DND-41 (cell line): ENCODE results near the gene ANXA10.
A peak's percentile ranks its signal among the peaks of the same experiment; 100 is the strongest.

ENCODE experiments used
- ATAC-seq: fragments of 200-7000 bp; cut with Tn5 transposase; 3 replicates; pipeline ENCODE4 v1.9.1; 2021; ENCODE audit warnings: low read depth; ENCODE audit not compliant: insufficient read depth
- DNase-seq: peaks from one replicate; pipeline ENCODE4 v3.0.0-alpha.2; 2020
- H2AFZ ChIP-seq: 2 replicates; pipeline ENCODE4 v1.6.0; 2012; ENCODE audit warnings: low read depth, low read length
- H3K27ac ChIP-seq: 2 replicates; pipeline ENCODE4 v1.5.1; 2012; ENCODE audit warnings: low read length, inconsistent platforms
- H3K27me3 ChIP-seq: fragments of 200-600 bp; sonication (generic); 2 replicates; pipeline ENCODE4 v1.6.0; 2012; ENCODE audit warnings: low read length, mild to moderate bottlenecking, inconsistent platforms; ENCODE audit not compliant: insufficient read depth, poor library complexity
- H3K36me3 ChIP-seq: 2 replicates; pipeline ENCODE4 v1.5.1; 2012; ENCODE audit warnings: low read length, inconsistent platforms; ENCODE audit not compliant: insufficient read depth
- H3K4me1 ChIP-seq: 2 replicates; pipeline ENCODE4 v1.5.1; 2012; ENCODE audit warnings: mild to moderate bottlenecking, low read length; ENCODE audit not compliant: insufficient read depth
- H3K4me2 ChIP-seq: 2 replicates; pipeline ENCODE4 v1.6.0; 2012; ENCODE audit warnings: mild to moderate bottlenecking, moderate library complexity, low read length, inconsistent platforms; ENCODE audit not compliant: insufficient read depth
- H3K4me3 ChIP-seq, 2 experiments: fragments of 200-600 bp in 1 of 2; shearing (Covaris generic) in 1 of 2; 2 replicates each; pipeline ENCODE4 v1.5.1; 2012 to 2016; ENCODE audit warnings: inconsistent platforms in 2 of 2, low read length in 2 of 2, mild to moderate bottlenecking in 2 of 2, low read depth in 1 of 2, moderate library complexity in 1 of 2
- H3K79me2 ChIP-seq: 2 replicates; pipeline ENCODE4 v1.6.0; 2012; ENCODE audit warnings: low read length, inconsistent platforms; ENCODE audit not compliant: insufficient read depth
- H3K9ac ChIP-seq: 2 replicates; pipeline ENCODE4 v1.6.0; 2012; ENCODE audit warnings: low read depth, mild to moderate bottlenecking, inconsistent platforms, low read length, moderate library complexity
- H3K9me3 ChIP-seq: 2 replicates; pipeline ENCODE4 v1.5.1; 2012; ENCODE audit warnings: low read length, moderate library complexity, mild to moderate bottlenecking, inconsistent platforms; ENCODE audit not compliant: insufficient read depth, severe bottlenecking
- H4K20me1 ChIP-seq: 2 replicates; pipeline ENCODE4 v1.6.0; 2012; ENCODE audit warnings: low read length; ENCODE audit not compliant: insufficient read depth
- EZH2 ChIP-seq: IDR thresholded peaks from 3 replicates; pipeline ENCODE4 v1.6.1; 2012; ENCODE audit warnings: borderline replicate concordance, low read depth, mild to moderate bottlenecking, moderate library complexity, low read length, inconsistent platforms; ENCODE audit not compliant: severe bottlenecking
- TF ChIP-seq, protein P1 (sequence below): IDR thresholded peaks from 2 replicates; pipeline ENCODE4 v1.5.1; 2012; ENCODE audit warnings: borderline replicate concordance, low read length, moderate library complexity, mild to moderate bottlenecking; ENCODE audit not compliant: poor library complexity, severe bottlenecking; ENCODE audit errors: extremely low read depth

The ANXA10 gene

DNA sequence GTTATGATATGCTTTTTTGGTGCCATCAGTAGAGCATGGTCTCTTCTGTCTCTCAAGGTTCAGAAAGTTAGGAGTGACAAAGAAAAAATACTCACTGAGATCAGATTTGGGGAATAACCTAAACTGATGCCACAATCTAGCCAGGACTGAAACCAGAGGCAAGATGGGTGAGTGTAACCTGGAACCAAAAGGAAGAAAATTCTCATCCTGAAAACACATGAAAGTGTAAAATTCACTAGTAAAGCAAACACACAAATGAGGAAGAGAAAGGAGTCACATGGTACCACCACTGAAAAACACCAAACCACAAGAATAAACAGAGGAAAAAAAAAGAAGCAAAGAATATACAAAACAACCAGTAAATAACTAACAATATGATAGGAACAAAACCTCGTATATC lies 96.4 kb downstream of the ANXA10 start:
- Histone ChIP-seq H3K27me3 (no peaks in the 10 kb centered on the region), H3K36me3 (no peaks in the 10 kb centered on the region), H3K27ac (no peak overlapping the region), H3K4me1 (no peaks in the 10 kb centered on the region), H2AFZ (no peak overlapping the region), H3K4me2 (no peak overlapping the region), H3K4me3 (no peak overlapping the region), H3K79me2 (no peaks in the 10 kb centered on the region), H4K20me1 (no peaks in the 10 kb centered on the region), H3K9ac (no peak overlapping the region), H3K9me3 (no peaks in the 10 kb centered on the region)
- no peak for TF ChIP-seq EZH2
- TF ChIP-seq, protein P1, sequence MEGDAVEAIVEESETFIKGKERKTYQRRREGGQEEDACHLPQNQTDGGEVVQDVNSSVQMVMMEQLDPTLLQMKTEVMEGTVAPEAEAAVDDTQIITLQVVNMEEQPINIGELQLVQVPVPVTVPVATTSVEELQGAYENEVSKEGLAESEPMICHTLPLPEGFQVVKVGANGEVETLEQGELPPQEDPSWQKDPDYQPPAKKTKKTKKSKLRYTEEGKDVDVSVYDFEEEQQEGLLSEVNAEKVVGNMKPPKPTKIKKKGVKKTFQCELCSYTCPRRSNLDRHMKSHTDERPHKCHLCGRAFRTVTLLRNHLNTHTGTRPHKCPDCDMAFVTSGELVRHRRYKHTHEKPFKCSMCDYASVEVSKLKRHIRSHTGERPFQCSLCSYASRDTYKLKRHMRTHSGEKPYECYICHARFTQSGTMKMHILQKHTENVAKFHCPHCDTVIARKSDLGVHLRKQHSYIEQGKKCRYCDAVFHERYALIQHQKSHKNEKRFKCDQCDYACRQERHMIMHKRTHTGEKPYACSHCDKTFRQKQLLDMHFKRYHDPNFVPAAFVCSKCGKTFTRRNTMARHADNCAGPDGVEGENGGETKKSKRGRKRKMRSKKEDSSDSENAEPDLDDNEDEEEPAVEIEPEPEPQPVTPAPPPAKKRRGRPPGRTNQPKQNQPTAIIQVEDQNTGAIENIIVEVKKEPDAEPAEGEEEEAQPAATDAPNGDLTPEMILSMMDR = no peak
- ATAC-seq = no peak
- DNase-seq = no peak

DNA sequence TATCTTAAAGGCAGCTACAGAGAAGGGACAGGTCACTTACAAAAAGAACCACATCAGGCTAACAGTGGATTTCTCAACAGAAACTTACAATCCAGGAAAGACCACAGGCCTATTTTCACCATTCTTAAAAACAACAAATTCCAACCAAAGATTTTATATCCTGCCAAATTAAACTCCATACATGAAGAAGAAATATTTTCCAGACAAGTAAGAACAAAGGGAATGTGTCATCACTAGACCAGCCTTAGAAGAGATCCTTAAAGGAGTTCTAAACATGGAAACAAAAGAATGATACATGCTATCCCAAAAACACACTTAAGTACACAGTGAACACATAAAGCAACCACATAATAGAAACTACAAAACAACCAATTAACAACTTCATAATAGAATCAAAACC lies 105.6 kb downstream of the ANXA10 start:
- H3K79me2 ChIP-seq = no peaks in the 10 kb centered on the region
- no peaks in the 10 kb centered on the region for H3K27me3 ChIP-seq
- no peak for ATAC-seq
- no peak overlapping the region for H2AFZ ChIP-seq
- H3K4me3 ChIP-seq = no peak overlapping the region
- no peak overlapping the region for H3K9ac ChIP-seq
- TF ChIP-seq, protein P1 = no peak
- TF ChIP-seq EZH2 = no peak
- no peak overlapping the region for H3K27ac ChIP-seq
- H3K36me3 ChIP-seq = no peaks in the 10 kb centered on the region
- no peak for DNase-seq
- H4K20me1 ChIP-seq = no peaks in the 10 kb centered on the region
- H3K4me2 ChIP-seq = no peak overlapping the region
- peaks cover 6% of the 10 kb centered on the region for H3K9me3 ChIP-seq
- H3K4me1 ChIP-seq = peaks cover 21% of the 10 kb centered on the region

DNA sequence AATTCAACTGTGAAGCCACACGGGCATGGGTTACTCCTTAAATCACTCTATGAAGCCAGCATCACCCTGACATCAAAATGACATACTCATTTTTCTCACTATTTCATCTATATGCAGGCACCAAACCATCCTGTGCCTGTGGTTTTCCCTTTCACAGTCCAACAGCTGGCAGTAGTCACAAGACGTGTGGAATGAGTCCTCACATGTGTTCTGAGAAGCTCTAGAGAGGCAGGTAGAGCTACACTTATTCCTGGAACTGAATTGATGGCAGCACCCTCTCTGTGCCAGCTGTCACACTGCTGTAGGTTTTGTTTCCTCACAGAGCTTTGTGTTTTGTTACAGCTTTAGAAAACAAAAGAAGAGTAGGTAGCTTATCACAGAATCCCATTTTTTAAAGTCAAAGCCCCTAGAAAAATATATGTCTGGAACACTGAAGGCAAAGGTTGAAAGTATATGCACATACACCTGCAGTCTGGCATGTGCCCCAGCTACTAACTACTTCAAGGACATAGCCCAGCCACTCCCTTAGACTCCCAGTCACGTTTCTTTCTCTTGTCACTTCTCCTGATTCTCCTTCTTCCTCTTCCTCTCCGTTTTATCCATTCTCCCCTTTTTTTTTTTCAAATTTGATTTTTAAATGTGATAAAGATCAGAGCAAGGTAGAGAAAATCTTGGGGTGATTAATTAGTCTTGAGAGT lies 107.1 kb downstream of the ANXA10 start:
- peak; percentile 98 for ATAC-seq
- Histone ChIP-seq H3K4me2 (peak overlapping the region; percentile 37), H3K9ac (no peak overlapping the region), H4K20me1 (no peaks in the 10 kb centered on the region), H3K79me2 (no peaks in the 10 kb centered on the region), H3K9me3 (peaks cover 20% of the 10 kb centered on the region), H3K36me3 (no peaks in the 10 kb centered on the region), H3K4me3 (no peak overlapping the region), H3K27me3 (no peaks in the 10 kb centered on the region), H2AFZ (no peak overlapping the region), H3K27ac (no peak overlapping the region), H3K4me1 (peaks cover 21% of the 10 kb centered on the region)
- TF ChIP-seq, protein P1 = no peak
- TF ChIP-seq EZH2 = no peak
- DNase-seq = peak; percentile 73
